ENCODE measurements around the gene ACOT11. TPM values are rescaled to one million over a fixed set of nuclear protein-coding genes. Genes with fewer than 3 reads are reported as not detected.
A peak's percentile ranks its signal among the peaks of the same experiment; 100 is the strongest.

ACOT11 gene
- total and polyA plus RNA-seq, 11 donors, result 33.2 to 69.3 (median 55.9) TPM

- Histone ChIP-seq H3K36me3 (peaks cover 0 to 31% (median 11%) of the 10 kb centered on the region in 9 donors), H3K9me3 (no peaks in the 10 kb centered on the region), H3K4me1 (peaks cover 0 to 9% (median 0%) of the 10 kb centered on the region in 12 donors), H3K4me3 (no peak overlapping the region), H3K27ac (no peak overlapping the region), H3K27me3 (peaks cover 0 to 4% (median 0%) of the 10 kb centered on the region in 9 donors)
- DNase-seq, result peak in 1 of 5 donors; percentile 18
- intact Hi-C loops (cut with DNase I), result no loop called here
- no peak for ATAC-seq
- WGBS, 4 donors, result 93 to 97% (median 95%) methylated on average over 17 to 18 of the region's 18 CpGs
- no peak for TF ChIP-seq CTCF (IDR thresholded peaks at IDR 0.05)
- TF ChIP-seq POLR2A (IDR thresholded peaks at IDR 0.05), result no peak
These were observed 62.9 kb downstream of the ACOT11 start for GRCh38 chr1:54610601-54611580.

- Histone ChIP-seq H3K9me3 (no peaks in the 10 kb centered on the region), H3K36me3 (peaks cover 0 to 24% (median 8%) of the 10 kb centered on the region in 9 donors), H3K27me3 (peaks cover 0 to 4% (median 0%) of the 10 kb centered on the region in 9 donors), H3K27ac (no peak overlapping the region), H3K4me1 (peaks cover 0 to 9% (median 0%) of the 10 kb centered on the region in 12 donors), H3K4me3 (no peak overlapping the region)
- TF ChIP-seq POLR2A (IDR thresholded peaks at IDR 0.05) (no peak), CTCF (IDR thresholded peaks at IDR 0.05) (no peak)
- intact Hi-C loops (cut with DNase I), result no loop called here
- 50 to 63% (median 62%) methylated on average over 6 to 8 of the region's 8 CpGs for WGBS, 4 donors
- DNase-seq (peak in 2 of 5 donors; percentile 12 to 47), ATAC-seq (no peak)
These were observed 63.6 kb downstream of the ACOT11 start for GRCh38 chr1:54611621-54612020.

- no peak for ATAC-seq
- no peak for DNase-seq
- peaks cover 0 to 8% (median 0%) of the 10 kb centered on the region in 12 donors for H3K4me1 ChIP-seq
- peaks cover 0 to 4% (median 0%) of the 10 kb centered on the region in 9 donors for H3K27me3 ChIP-seq
- intact Hi-C loops (cut with DNase I), result no loop called here
- 63 to 86% (median 77%) methylated on average over 2 of the region's 2 CpGs for WGBS, 4 donors
- H3K9me3 ChIP-seq, result no peaks in the 10 kb centered on the region
- H3K36me3 ChIP-seq, result peaks cover 0 to 5% (median 0%) of the 10 kb centered on the region in 9 donors
- H3K27ac ChIP-seq, result no peak overlapping the region
- TF ChIP-seq POLR2A (IDR thresholded peaks at IDR 0.05) (no peak), CTCF (IDR thresholded peaks at IDR 0.05) (no peak)
- no peak overlapping the region for H3K4me3 ChIP-seq
These were observed 66.0 kb downstream of the ACOT11 start for GRCh38 chr1:54614024-54614423.

- H3K27ac ChIP-seq, result no peak overlapping the region
- intact Hi-C loops (cut with DNase I), result no loop called here
- no peak for ATAC-seq
- peaks cover 0 to 4% (median 0%) of the 10 kb centered on the region in 9 donors for H3K27me3 ChIP-seq
- TF ChIP-seq CTCF (IDR thresholded peaks at IDR 0.05), result no peak
- TF ChIP-seq POLR2A (IDR thresholded peaks at IDR 0.05), result no peak
- peaks cover 0 to 4% (median 0%) of the 10 kb centered on the region in 9 donors for H3K36me3 ChIP-seq
- H3K4me3 ChIP-seq, result no peak overlapping the region
- H3K4me1 ChIP-seq, result peaks cover 0 to 4% (median 0%) of the 10 kb centered on the region in 12 donors
- no peak for DNase-seq
- H3K9me3 ChIP-seq, result no peaks in the 10 kb centered on the region
- 54 to 72% (median 68%) methylated on average over 8 of the region's 8 CpGs for WGBS, 4 donors
These were observed 66.5 kb downstream of the ACOT11 start for GRCh38 chr1:54614563-54614962.
